Stimulated activated CD8-positive, alpha-beta memory T cell treated with anti-CD3 and anti-CD28 coated beads, Interleukin-4, amount 100 ng/mL, for 4 hours (primary cell): ENCODE data around the gene MB.

Experiments
- DNase-seq, 2 donors: peaks; one replicate each; pipeline ENCODE4 v3.0.0-alpha.2; 2020; ENCODE audit warnings: low read depth in 2 of 2, low spot score in 1 of 2

MB gene

DNA sequence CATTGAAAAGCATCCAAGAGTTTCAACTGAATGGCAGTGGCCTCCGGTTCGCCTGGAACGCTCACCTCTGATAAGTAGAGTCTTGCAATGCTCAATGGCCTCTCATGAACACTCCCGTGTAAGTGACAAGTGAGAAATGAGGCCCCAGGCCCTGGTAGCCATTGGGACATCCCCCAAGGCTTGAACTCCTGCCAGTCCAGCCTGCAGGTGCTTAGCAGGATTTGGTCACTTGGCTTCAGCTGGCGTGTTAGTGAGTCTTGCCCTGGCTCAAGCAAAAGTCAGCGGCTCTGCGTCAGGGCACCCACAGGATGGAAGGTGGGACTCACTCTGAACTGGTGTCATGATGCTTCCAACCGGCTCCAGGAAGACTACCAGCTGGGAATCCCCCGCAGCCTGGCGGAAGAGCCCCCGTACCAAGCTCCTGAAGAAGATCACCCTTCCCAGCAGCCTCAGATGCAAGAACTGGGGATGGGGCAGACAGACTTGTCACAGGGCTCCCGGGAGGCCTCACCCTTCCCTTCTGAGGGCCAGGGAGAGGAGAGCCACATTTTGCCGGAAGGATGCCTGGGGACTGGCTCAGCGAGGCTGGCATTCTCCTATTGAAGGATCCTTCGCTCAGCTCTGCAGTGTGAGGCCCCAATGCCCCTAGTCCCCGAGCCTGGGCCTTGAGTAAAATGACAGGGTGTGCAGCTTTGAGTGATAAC is 19.3 kb downstream of the MB start:
- no peak for DNase-seq

DNA sequence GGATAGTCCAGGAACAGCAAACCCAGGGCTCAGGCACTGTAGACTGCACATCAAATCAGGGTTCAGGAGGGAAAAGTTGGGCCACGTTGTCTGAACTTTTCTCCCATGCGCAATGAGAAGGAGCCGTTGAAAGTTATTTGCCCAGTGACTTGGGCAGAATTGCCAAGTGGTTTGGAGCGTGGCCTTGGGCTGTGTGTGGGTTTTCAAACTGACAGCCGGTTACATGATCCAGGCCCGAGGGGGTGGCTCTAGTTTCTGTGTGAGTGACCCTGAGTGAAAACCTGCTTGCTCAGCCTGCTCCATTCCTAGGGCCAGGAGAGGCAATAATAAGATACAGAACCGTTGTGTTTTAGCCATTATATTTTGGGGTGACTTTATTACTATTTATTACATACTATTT is 20.3 kb downstream of the MB start:
- DNase-seq = no peak

DNA sequence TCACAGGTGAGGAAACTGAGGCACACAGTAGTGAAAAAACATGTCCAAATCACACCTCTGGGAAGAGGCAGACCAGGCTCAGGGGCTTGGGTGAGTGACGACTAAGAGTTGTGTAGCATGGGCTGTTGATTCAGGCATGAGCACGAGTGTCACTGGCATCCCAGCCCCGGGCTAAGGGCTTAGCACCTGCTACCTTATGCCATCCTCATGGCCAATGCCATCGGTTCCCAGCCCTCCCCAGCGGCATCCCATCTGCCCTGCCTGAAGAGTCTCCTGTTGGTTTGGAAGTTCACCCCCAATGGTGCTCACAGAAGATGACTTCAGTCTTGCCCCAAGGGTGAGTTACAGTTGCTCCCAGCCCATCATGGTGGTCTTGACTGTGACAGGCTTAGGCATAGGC is 22.4 kb downstream of the MB start:
- DNase-seq = no peak

DNA sequence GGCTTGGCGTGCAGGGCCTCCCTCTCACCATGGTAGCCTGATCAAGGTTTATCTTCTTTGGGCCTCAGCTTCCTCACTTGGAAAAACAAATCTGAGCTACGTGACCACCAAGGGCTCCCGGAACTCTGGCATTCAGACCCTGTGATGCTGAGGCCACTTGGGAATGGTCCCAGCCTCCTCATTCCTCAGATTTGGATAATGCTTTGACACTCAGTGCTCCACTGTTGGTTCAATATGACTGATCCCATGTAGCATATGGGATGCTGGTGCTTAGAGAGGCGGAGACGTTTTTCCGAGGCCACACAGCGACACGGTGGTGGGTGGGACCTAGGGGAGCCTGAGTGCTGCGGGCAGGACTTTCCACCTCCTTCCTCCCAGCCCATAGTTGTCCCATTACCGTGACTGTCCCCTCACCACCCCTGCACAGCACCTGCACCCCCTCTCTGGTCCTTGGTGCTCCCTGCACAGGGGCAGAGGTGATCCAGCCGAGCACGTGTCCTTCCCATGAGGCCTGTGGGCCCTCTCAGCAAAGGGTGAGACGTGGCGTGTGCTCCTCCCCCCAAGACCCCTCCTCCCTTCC is 23.1 kb downstream of the MB start:
- no peak for DNase-seq

DNA sequence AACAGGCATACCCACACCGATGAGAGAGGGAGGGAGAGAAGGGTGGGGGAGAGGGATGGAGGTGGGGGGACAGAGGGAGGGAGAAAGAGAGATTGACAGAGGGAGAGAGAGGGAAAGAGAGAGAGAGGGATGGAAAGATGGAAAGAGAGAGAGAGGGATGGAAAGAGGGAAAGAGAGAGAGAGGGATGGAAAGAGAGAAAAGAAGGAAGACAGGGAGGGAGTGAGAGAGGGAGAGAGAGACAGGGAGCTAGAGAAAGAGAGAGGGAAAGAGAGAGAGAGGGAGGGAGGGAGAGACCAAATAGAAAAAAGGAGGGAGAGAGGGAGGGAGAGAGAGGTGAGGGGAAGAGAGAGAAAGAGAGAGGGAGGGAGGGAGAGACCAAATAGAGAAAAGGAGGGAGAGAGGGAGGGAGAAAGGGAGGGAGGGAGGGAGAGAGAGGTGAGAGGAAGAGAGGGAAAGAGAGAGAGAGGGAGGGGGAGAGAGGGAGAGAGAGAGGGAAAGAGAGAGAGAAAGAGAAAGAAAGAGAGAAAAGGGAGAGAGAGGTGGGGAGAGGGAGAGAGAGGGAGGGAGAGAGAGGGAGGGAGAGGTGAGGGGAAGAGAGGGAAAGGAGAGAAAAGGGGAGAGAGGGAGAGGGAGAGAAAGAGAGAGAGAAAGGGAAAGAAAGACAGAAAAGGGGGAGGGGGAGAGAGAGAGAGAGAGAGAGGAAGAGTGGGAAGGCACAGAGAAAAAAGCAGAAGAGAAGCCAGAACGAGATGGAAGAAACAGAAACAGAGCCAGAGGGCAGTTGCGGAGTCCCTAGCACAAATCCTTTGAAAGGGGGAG is 23.8 kb downstream of the MB start:
- DNase-seq = no peak

DNA sequence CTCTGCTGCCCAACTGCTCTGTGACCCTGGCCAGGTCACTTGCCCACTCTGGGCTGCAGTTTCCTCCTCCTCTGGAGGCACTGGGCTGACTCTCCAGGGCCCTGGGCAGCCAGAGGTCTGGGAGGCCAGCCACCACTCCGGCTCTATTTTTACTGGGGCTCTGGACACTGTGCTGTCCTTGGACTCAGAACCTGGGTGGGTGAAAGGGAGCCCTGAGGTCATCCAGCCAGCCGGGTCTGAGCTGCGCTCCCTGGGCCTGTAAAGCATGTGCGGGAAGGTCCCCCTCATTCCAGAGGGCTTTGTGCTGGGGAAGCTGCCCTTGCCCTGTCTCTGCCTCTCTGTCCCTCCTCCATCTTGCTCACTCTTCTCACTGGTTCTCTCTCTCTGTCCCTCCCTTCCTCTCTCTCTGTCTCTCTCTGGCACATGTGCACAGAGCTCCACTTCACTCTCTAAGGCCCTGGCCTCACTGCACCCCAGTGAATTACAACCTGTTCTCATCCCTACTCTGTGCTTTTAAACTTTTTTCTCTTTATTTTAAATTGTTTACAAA is 24.6 kb downstream of the MB start:
- no peak for DNase-seq

DNA sequence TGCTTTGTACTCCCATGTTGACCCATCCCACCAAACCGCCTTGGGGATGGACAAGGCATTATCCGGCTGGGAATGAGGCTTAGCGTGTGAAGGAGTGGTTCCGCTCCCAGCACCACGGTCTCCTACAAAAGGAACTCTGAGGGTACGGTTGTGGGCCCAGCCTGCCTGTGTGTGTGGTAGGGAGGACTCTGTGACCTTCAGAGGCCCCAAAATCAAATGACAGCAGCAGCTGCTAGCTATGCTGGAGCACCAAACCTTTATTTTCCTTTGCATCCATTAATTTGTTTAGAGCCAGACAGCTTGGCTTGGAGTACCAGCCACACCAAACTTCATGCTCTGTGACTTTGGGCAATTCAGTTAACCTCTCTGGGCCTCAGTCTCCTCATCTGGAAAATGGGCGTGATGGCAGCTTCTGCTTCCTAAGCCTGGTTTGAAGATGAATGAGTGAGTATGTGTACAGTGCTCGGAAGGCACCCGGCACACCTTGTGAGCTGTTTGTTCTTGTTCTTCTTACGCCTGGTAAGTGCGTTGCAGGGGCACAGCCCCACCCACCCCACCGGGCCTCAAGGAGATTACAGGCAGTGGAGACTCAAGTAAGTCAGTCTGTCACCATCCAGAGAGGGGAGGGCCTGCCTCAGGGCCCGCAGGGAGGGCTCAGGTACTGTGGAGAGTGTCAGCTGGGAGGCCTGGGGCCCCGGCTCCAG is 25.3 kb downstream of the MB start:
- DNase-seq = no peak

DNA sequence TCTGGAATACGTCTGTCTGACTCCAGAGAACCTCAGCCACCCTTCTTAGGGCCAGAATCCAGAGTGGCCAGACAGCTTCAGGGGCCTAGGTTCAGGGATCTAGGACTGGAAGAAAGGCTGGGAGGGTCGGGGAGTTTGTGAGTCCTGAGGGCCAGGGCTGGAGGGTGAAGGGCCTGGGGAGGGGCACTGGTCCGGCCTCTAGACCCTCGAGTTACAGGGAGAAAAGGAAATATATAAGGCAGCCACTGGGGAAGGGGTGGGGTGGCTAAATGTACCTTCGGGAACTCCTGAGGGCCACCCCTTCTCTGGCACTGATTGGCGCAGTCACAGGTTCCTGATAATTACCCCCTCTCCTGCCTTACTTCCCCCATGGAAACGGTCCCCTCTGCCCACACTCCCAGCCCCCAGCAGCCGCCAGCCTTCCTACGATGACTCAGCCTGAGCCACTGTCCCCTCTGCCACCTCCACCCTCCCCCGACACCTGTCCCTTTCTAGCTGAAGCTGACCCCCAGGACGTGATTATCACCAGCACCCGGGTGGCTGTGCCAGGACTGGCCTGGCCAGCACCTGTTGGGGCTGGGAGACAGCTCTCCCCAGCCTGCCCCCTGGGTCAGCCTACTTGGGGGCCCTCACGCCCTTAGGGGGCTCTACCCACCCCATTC is 26.4 kb downstream of the MB start:
- DNase-seq = no peak

DNA sequence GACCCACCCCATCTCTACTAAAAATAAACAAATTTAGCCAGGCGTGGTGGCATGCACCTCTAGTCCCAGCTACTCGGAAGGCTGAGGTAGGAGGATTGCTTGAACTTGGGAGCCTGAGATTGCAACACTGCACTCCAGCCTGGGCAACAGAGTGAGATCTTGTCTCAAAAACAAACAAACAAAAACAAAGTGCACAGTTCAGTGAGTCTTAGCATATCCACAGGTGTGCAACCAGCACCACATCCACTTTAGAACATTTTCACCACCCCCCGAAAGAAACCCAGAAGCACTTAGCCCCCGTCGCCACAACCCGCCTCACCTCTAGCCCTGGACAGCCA is 27.4 kb downstream of the MB start:
- no peak for DNase-seq

DNA sequence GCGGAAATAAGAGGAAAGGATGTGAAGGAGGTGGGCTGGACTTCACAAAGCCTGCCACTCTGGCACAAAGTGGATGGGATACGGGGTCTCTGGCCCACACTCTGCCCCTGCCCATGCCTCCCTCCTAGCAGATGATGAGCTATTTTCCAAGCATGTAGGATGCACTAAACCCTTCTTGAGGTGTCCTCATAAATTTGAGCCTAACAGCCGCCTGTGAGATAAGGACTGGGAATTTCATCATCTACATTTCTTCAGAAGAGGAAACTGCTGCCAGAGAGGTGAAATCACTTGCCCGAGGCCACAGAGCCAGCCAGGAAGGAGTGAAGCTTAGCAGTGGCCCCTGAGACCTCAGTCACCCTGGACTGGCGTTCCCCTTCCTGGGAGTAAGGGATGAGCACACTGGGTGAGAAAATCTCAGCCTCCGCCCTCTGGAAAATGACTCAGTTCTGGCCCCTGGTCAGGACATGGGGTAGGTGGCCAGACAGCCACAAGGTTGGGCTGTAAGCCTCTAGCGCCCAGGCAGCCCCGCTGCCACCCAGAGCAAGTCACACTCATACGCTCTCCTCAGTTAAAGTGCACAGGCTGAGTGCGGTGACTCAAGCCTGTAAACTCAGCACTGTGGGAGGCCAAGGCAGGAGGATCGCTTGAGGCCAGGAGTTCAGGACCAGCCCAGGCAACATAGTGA is 27.9 kb downstream of the MB start:
- DNase-seq = no peak

DNA sequence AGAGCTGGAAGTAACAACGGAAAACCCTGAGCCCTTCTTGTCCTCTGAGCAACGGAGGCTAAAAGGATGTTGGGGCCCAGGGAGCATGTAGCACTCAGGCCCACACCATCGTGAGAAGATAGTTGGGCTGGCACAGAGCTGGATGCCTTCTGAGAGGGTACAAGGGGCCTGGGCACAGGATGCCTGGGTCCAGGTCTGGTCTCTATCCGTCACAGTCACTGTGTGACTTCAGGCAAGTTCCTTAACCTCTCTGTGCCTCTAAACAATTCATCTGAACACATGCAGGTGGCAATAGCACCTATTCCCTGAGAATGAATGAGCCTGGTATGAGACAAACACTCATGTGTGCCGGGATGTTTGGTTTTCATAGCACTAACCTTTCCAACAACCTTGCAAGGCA is 29.2 kb downstream of the MB start:
- no peak for DNase-seq

DNA sequence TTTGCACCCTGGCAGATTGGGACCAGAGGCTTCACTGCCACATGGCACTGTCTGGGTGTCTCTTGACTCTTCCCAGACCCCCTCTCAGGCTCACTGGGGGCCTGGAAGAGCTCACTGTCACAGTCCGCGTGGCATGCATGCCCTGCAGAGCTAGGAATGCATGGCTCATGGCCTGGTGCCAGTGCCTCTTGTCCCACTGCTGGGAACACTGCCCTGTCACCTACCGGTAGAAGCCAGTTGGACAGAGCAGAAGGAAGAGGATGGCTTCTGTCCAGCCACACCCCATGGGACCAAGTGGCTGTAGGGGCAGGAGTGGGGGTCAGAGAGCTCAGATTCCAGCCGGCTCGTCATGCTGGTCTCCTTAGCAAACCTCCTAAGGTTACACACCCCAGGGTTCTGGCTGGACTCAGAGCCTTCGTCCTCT is 29.7 kb downstream of the MB start:
- no peak for DNase-seq

DNA sequence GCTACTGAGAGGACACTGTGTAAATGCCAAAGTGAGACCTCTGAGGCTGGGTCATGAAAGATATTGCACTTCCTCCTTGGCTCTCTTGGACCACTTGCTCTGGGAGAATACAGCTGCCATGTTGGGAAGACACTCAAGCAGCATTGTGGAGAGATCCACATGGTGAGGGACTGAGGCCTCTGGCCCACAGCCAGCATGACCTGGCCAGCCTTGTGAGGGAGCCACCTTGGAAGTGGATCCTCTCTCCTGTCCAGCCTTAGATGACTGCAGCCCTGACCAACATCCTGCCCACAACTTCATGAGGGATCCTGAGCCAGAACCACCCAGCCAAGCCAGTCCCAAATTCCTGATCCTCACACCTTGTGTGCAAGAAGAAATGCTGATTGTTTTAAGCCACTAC is 30.4 kb downstream of the MB start:
- no peak for DNase-seq

DNA sequence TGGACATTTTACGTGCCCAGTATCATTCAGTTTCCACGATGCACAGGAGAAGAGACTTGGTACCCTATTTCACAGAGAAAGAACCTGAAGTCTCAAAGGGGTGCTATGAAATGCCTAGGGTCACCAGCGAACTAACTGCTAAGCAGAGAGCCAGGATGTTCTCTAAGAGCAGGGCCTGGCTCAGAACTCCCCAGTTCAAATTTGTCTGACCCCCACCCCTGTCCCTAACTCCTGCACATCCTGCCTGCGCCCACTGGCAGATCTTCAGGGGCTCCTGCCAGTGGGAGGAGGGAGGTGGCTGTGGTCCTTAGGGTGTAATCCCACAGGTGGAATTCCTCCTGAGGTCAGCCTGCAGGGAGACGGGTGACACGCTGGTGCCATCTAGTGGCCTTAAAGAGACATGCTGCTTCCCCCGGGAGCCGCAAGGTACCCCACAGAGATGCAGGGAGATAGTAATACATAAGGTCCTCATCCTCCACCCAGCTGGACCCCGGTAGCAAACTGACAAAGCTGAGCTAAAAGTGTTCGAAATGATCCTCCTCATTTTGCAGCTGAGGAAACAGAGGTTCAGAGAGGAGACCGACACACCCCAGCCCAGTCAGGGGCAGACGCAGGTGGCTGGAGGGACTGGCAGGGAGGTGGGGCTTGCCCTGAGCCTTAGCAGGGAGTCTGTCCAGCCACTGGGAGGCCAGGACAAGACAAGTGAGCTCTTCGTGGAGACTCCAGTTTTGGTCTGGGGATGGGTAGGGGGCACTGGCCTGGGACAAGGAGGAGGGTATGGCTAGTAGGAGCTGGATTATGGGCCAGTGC is 34.1 kb downstream of the MB start:
- DNase-seq = peak in 1 of 2 donors; percentile 11

DNA sequence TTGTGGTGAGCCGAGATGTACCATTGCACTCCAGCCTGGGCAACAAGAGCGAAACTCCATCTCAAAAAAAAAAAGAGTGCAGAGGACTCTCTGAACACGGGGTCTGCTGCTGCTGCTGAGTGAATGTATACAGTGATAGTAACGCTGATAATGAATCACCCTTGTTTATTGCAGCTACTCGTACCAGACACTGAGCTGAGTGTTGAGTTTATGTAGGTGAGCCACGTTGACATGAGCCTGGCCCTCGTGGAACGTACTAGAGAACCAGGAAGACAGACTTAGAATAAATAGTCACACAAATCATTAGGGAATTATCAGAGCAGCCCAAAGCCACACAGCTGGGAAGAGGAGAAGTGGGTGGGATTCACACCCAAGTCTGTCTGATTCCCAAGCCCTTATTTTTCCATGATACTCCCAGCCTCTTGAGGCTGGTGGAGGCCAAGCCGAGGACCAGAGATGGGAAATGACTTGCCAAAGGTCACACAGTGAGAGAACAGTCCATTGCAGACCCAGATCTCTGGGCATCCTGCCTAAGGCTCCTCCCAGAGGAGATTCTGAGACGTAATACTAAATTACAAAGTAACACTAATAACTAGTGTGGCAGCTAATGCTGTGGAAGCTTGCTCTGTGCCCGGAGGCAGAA is 34.8 kb downstream of the MB start:
- DNase-seq = no peak

DNA sequence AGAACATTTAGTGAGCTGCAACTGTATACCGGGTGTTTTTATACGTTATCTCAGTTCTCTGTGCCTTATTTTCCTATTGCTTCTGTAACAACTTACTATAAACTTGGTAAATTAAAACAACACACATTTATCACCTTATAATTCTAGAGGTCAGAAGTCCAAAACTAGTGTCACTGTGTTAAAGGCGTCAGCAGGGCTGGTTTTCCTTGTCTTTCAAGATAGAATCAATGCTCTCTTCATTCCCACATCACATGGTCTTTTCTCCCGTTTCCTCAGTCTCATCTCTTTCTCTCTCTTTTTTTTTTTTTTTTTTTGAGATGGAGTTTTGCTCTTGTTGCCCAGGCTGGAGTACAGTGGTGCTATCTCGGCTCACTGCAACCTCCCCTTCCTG is 36.1 kb downstream of the MB start:
- no peak for DNase-seq

DNA sequence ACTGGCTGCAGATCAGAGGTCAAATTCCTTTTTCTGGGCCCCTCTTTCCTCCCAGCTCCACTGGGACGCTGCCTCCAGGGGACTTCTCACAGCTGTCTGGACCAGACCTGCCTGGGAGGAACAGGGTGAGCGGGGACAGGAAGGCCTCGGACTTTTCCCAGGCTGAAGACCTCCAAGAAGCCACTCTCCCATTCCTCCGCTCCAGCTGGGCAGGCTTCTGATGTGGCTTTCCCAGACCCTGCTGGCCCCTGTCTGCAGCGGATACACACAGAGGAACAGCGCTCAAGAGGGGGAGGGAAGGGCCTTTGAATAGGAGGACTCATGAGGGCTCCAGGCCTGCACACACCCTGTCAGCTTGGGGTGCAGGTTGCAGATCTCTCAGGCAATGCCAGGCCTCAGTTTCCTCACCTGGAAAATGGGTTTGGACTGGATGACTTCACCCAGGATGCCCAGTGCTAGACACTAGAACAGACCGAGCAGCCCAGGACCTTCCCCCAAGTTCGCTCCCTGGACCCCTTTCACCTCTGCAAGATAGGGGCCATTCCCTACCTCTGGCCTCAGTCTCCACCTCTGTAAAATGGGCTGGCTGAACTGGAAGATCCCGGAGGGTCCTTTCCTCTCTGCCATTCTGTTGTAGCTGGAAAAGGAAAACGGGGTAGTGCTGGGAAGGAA is 36.6 kb downstream of the MB start:
- no peak for DNase-seq

DNA sequence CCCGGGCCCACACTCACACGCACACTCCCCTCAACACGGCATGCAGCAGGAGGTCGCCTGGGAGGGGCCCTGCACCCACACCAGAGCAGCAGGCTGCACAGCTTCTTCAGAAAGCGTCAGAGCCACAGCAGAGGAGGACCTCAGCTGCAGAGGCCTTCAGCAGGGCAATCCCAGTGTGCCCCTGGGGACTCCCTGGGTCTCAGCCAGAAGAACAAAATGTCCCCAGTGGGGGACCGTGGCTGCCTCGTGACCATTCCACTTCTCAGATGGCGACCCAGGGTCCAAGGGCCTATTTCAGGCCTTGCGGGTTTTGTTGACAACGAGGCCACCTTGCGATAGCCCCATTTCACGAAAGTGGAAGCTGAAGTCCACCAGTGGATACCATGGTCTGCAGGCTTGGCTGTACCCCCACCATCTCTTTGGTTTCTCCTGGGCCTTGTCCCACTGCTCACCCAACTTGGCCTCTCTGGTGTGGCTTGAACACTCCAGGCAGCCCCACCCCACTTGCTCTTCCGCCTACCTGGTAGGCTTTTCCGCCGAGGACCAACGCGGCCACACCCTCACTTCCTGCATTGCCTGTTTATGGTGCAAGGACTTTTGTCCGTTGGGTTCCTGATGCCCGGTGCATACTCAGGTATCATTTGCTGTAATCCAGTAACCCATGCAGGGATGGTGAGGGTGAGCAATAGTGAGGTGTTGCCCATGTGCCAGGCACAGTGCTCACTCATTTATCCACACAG is 38.1 kb downstream of the MB start:
- no peak for DNase-seq
